ENCODE results near the gene SAAL1. TPM values are rescaled to one million over a fixed set of nuclear protein-coding genes. Genes with fewer than 3 reads are reported as not detected.

Gene SAAL1
- total and polyA plus RNA-seq, 4 donors = 5.5 to 15.1 (median 11.3) TPM

- Histone ChIP-seq H3K27ac (ENCODE audit: low read depth in 1 of 2, low read length in 1 of 2) (no peak overlapping the region), H3K9me3 (ENCODE audit: control insufficient read depth in 4 of 4, insufficient read depth in 3 of 4, low read length in 3 of 4) (no peaks in the 10 kb centered on the region), H3K4me3 (no peak overlapping the region), H3K9ac (ENCODE audit: insufficient read depth in 1 of 2, low read length in 2 of 2) (no peak overlapping the region), H3K36me3 (ENCODE audit: control insufficient read depth in 4 of 4, insufficient read depth in 4 of 4, low read length in 4 of 4) (no peaks in the 10 kb centered on the region), H3K4me1 (ENCODE audit: control insufficient read depth in 5 of 5, insufficient read depth in 5 of 5, low read length in 5 of 5) (no peaks in the 10 kb centered on the region), H3K27me3 (ENCODE audit: control insufficient read depth in 3 of 3, insufficient read depth in 3 of 3, low read length in 2 of 3) (peaks cover 0 to 6% (median 0%) of the 10 kb centered on the region in 3 donors)
- DNase-seq (peak; percentile 60 to 73 (median 67)), ATAC-seq (ENCODE audit: insufficient read depth, low FRiP score) (peak; percentile 64)
- peak; percentile 63 for TF ChIP-seq CTCF (IDR thresholded peaks at IDR 0.05; ENCODE audit: control extremely low read depth, extremely low read depth)
- 2 to 3% methylated on average over 9 of the region's 9 CpGs for WGBS, 2 donors
Measured at GRCh38 chr11:18115360-18116127, 9.7 kb upstream of the SAAL1 start.

- Histone ChIP-seq H3K4me3 (no peak overlapping the region), H3K27ac (ENCODE audit: low read depth in 1 of 2, low read length in 1 of 2) (no peak overlapping the region), H3K9ac (ENCODE audit: insufficient read depth in 1 of 2, low read length in 2 of 2) (no peak overlapping the region), H3K9me3 (ENCODE audit: control insufficient read depth in 4 of 4, insufficient read depth in 3 of 4, low read length in 3 of 4) (no peaks in the 10 kb centered on the region), H3K4me1 (ENCODE audit: control insufficient read depth in 5 of 5, insufficient read depth in 5 of 5, low read length in 5 of 5) (peaks cover 0 to 2% (median 0%) of the 10 kb centered on the region in 5 donors), H3K36me3 (ENCODE audit: control insufficient read depth in 4 of 4, insufficient read depth in 4 of 4, low read length in 4 of 4) (no peaks in the 10 kb centered on the region), H3K27me3 (ENCODE audit: control insufficient read depth in 3 of 3, insufficient read depth in 3 of 3, low read length in 2 of 3) (peaks cover 0 to 6% (median 0%) of the 10 kb centered on the region in 3 donors)
- DNase-seq = no peak
- no peak for TF ChIP-seq CTCF (IDR thresholded peaks at IDR 0.05; ENCODE audit: control extremely low read depth, extremely low read depth)
- WGBS, 2 donors = 27 to 29% methylated on average over 2 of the region's 2 CpGs
- ATAC-seq (ENCODE audit: insufficient read depth, low FRiP score) = no peak
Measured at GRCh38 chr11:18111005-18111404, 5.1 kb upstream of the SAAL1 start.

GRCh38 chr11:18108254-18108653, 2.4 kb upstream of the SAAL1 start:
- Histone ChIP-seq H3K9ac (ENCODE audit: insufficient read depth in 1 of 2, low read length in 2 of 2) (no peak overlapping the region), H3K9me3 (ENCODE audit: control insufficient read depth in 4 of 4, insufficient read depth in 3 of 4, low read length in 3 of 4) (no peaks in the 10 kb centered on the region), H3K4me3 (no peak overlapping the region), H3K27ac (ENCODE audit: low read depth in 1 of 2, low read length in 1 of 2) (no peak overlapping the region), H3K4me1 (ENCODE audit: control insufficient read depth in 5 of 5, insufficient read depth in 5 of 5, low read length in 5 of 5) (peaks cover 0 to 12% (median 10%) of the 10 kb centered on the region in 5 donors), H3K27me3 (ENCODE audit: control insufficient read depth in 3 of 3, insufficient read depth in 3 of 3, low read length in 2 of 3) (peaks cover 0 to 6% (median 0%) of the 10 kb centered on the region in 3 donors), H3K36me3 (ENCODE audit: control insufficient read depth in 4 of 4, insufficient read depth in 4 of 4, low read length in 4 of 4) (peaks cover 0 to 3% (median under 1%) of the 10 kb centered on the region in 4 donors)
- DNase-seq = no peak
- no peak for ATAC-seq (ENCODE audit: insufficient read depth, low FRiP score)
- 68 to 73% methylated on average over 3 of the region's 3 CpGs for WGBS, 2 donors
- TF ChIP-seq CTCF (IDR thresholded peaks at IDR 0.05; ENCODE audit: control extremely low read depth, extremely low read depth) = no peak

All from lung (tissue), 12 donors.